Neural progenitor cell (in vitro differentiated cells): ENCODE measurements around the gene AVP. TPM values are rescaled to one million over a fixed set of nuclear protein-coding genes. Genes with fewer than 3 reads are reported as not detected.

ENCODE experiments used
- DNase-seq: peaks from one replicate; pipeline ENCODE4 v3.0.0-alpha.2; 2016; ENCODE audit warnings: low spot score
- H2AFZ ChIP-seq: fragments of 200-600 bp; sonication (generic); replicated peaks from 2 replicates; pipeline ENCODE4 v1.6.1; 2016; ENCODE audit warnings: antibody characterized with exemption
- H3F3A ChIP-seq: fragments of 200-600 bp; sonication (generic); 2 replicates; pipeline ENCODE4 v1.6.1; 2016; ENCODE audit warnings: antibody characterized with exemption, low read depth
- H3K27ac ChIP-seq: fragments of 200-600 bp; sonication (generic); 2 replicates; pipeline ENCODE4 v1.5.1; 2016; ENCODE audit warnings: mild to moderate bottlenecking
- H3K27me3 ChIP-seq: fragments of 200-600 bp; sonication (generic); 2 replicates; pipeline ENCODE4 v1.6.1; 2016; ENCODE audit warnings: mild to moderate bottlenecking, moderate library complexity
- H3K36me3 ChIP-seq: fragments of 200-600 bp; sonication (generic); 2 replicates; pipeline ENCODE4 v1.5.1; 2016
- H3K4me1 ChIP-seq: fragments of 200-600 bp; sonication (generic); 2 replicates; pipeline ENCODE4 v1.6.1; 2016; ENCODE audit warnings: mixed run types
- H3K4me2 ChIP-seq: fragments of 200-600 bp; sonication (generic); 2 replicates; pipeline ENCODE4 v1.6.1; 2016
- H3K4me3 ChIP-seq: fragments of 200-600 bp; sonication (generic); 2 replicates; pipeline ENCODE4 v1.5.1; 2016
- H3K79me2 ChIP-seq: fragments of 200-600 bp; sonication (generic); 2 replicates; pipeline ENCODE4 v1.6.1; 2016; ENCODE audit warnings: low read depth
- H3K9ac ChIP-seq: fragments of 200-600 bp; sonication (generic); 2 replicates; pipeline ENCODE4 v1.6.1; 2016
- H3K9me3 ChIP-seq: fragments of 200-600 bp; sonication (generic); 2 replicates; pipeline ENCODE4 v1.5.1; 2016; ENCODE audit warnings: low read depth
- H4K20me1 ChIP-seq: fragments of 200-600 bp; sonication (generic); 2 replicates; pipeline ENCODE4 v1.6.1; 2016; ENCODE audit warnings: low read depth
- H3K27ac Mint-ChIP-seq: 3 replicates; pipeline ENCODE4 v1.8.0; 2021; ENCODE audit warnings: mixed read lengths
- H3K27me3 Mint-ChIP-seq: 2 replicates; pipeline ENCODE4 v1.8.0; 2022; ENCODE audit warnings: low read depth, mild to moderate bottlenecking, inconsistent platforms, moderate library complexity, mixed read lengths; ENCODE audit not compliant: insufficient read depth
- H3K36me3 Mint-ChIP-seq: 3 replicates; pipeline ENCODE4 v1.8.0; 2021; ENCODE audit warnings: mixed read lengths
- H3K4me1 Mint-ChIP-seq: 3 replicates; pipeline ENCODE4 v1.8.0; 2021; ENCODE audit warnings: mixed read lengths
- H3K4me3 Mint-ChIP-seq: 3 replicates; pipeline ENCODE4 v1.8.0; 2021; ENCODE audit warnings: mild to moderate bottlenecking, moderate library complexity, mixed read lengths
- H3K9me3 Mint-ChIP-seq: 3 replicates; pipeline ENCODE4 v1.8.0; 2020; ENCODE audit warnings: mixed read lengths
- EZH2 ChIP-seq: fragments of 200-600 bp; sonication (generic); IDR thresholded peaks from 2 replicates; pipeline ENCODE4 v1.6.1; 2017; ENCODE audit warnings: antibody characterized with exemption, mild to moderate bottlenecking, moderate library complexity
- EZH2phosphoT487 ChIP-seq: fragments of 200-600 bp; sonication (generic); IDR thresholded peaks from 2 replicates; pipeline ENCODE4 v1.6.1; 2017; ENCODE audit warnings: antibody characterized with exemption
- total RNA-seq: library from RNA; depleted of rRNA; stranded (reverse); fragments of >200 nt; gene quantifications from 2 replicates; pipeline ENCODE4 v1.2.3, GENCODE V29; 2015; ENCODE audit warnings: low replicate concordance
- TF ChIP-seq, protein P1 (sequence below): fragments of 200-600 bp; sonication (generic); IDR thresholded peaks from 2 replicates; pipeline ENCODE4 v1.5.1; 2017; ENCODE audit warnings: antibody characterized with exemption, mild to moderate bottlenecking

Gene AVP
- total RNA-seq, 1 donor from 2014 or later = not detected

DNA sequence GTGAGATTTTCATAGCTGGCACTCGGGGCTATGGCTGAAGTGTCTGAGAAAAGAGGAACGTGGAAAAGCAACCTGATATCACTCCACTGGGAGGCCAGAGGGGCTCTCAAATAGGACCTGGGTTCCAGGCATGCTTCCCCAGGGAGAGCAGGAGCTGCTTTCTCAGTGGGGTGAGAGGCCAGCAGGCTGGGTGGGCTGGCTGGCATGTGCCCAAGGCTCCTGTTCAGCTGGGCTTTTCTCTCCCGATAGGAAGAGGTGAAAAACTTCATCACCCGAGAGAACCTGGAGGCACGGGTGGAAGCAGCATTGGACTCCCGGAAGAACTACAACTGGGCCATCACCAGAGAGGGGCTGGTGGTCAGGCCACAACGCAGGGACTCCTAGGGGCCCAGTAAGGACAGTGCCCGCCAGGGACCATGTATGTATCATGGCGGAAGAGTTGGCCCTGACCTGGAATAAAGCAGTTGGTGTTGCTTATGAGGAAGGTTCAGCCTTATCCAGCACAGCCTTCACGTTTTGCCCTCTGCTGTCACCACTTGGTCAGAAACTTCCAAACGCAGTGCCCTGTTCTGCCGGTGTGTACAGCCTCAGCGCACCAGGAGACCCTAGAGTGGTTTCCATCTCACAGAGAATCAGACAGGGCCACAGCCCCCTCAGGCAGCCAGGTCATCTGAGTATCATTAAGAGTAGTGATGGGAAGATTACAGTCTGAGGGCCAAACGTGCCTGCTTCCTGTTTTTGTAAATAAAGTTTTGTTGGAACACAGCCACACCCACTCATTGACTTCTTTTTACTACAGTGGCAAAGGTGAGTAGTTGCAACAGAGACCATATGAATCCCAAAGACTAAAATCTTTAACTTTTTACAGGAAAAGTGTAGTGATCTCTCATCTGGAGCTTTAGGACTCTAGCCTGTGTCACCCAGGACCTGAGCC is 36.8 kb downstream of the AVP start:
- no peak for DNase-seq
- Histone ChIP-seq H3K4me2 (peak overlapping the region; percentile 91), H3K79me2 (peaks cover 16% of the 10 kb centered on the region), H4K20me1 (peaks cover 14% of the 10 kb centered on the region), H3K27me3 (no peaks in the 10 kb centered on the region), H3K36me3 (peaks cover 7% of the 10 kb centered on the region), H3K9ac (no peak overlapping the region), H3K4me3 (no peak overlapping the region), H3K9me3 (no peaks in the 10 kb centered on the region), H3K4me1 (peaks cover 3% of the 10 kb centered on the region), H3F3A (peaks cover 18% of the 10 kb centered on the region), H3K27ac (no peak overlapping the region), H2AFZ (no peak overlapping the region)
- Mint-ChIP-seq H3K4me1 (peaks cover 11% of the 10 kb centered on the region), H3K27me3 (peaks cover 5% of the 10 kb centered on the region), H3K4me3 (peak overlapping the region; percentile 91), H3K36me3 (peaks cover 17% of the 10 kb centered on the region), H3K9me3 (no peaks in the 10 kb centered on the region), H3K27ac (no peak overlapping the region)
- TF ChIP-seq, protein P1, sequence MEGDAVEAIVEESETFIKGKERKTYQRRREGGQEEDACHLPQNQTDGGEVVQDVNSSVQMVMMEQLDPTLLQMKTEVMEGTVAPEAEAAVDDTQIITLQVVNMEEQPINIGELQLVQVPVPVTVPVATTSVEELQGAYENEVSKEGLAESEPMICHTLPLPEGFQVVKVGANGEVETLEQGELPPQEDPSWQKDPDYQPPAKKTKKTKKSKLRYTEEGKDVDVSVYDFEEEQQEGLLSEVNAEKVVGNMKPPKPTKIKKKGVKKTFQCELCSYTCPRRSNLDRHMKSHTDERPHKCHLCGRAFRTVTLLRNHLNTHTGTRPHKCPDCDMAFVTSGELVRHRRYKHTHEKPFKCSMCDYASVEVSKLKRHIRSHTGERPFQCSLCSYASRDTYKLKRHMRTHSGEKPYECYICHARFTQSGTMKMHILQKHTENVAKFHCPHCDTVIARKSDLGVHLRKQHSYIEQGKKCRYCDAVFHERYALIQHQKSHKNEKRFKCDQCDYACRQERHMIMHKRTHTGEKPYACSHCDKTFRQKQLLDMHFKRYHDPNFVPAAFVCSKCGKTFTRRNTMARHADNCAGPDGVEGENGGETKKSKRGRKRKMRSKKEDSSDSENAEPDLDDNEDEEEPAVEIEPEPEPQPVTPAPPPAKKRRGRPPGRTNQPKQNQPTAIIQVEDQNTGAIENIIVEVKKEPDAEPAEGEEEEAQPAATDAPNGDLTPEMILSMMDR = no peak
- no peak for TF ChIP-seq EZH2
- TF ChIP-seq EZH2phosphoT487 = no peak

DNA sequence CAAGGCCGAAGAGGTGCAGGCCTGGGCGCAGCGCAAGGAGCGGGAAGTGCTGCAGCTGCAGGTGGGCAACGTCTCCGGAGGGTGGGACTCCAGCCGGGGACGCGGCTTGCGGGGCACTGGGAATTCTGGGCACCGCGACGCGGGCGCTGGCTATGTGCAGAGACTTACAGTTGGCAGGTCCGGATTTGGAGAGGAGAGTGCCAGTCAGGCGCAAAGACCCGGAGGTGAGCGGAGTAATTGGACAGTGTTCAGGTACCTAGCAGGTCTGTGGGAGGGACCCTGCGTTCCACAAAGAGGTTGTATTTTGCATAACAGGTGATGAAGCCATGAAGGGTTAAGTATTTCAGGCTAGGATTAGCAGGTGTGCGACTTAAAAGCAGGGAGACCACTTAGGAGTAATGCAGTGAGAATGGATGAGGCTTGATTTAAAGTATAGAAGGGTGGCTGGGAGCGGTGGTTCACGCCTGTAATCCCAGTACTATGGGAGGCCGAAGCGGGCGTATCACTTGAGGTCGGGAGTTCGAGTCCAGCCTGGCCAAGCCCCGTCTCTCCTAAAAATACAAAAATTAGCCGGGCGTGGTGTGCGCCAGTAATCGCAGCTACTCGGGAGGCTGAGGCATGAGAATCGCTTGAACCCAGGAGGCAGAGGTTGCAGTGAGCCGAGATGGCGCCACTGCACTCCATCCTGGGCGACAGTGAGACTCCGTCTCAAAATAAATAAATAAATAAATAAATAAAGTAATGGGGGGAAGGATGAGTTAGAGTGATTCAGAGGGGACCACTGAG is 37.7 kb downstream of the AVP start:
- Histone ChIP-seq H3K36me3 (peaks cover 7% of the 10 kb centered on the region), H3K27me3 (no peaks in the 10 kb centered on the region), H3K9me3 (no peaks in the 10 kb centered on the region), H3F3A (peaks cover 20% of the 10 kb centered on the region), H3K4me1 (peaks cover 3% of the 10 kb centered on the region), H4K20me1 (peaks cover 14% of the 10 kb centered on the region), H2AFZ (peak overlapping the region; percentile 95), H3K9ac (peak overlapping the region; percentile 78), H3K79me2 (peaks cover 16% of the 10 kb centered on the region), H3K27ac (no peak overlapping the region), H3K4me3 (peak overlapping the region; percentile 85), H3K4me2 (peak overlapping the region; percentile 91)
- no peak for DNase-seq
- peaks cover 18% of the 10 kb centered on the region for H3K4me1 Mint-ChIP-seq
- H3K36me3 Mint-ChIP-seq = peaks cover 18% of the 10 kb centered on the region
- no peaks in the 10 kb centered on the region for H3K9me3 Mint-ChIP-seq
- peak overlapping the region; percentile 91 for H3K4me3 Mint-ChIP-seq
- no peak overlapping the region for H3K27ac Mint-ChIP-seq
- H3K27me3 Mint-ChIP-seq = peaks cover 5% of the 10 kb centered on the region
- no peak for TF ChIP-seq EZH2phosphoT487
- TF ChIP-seq EZH2 = no peak
- TF ChIP-seq, protein P1 = no peak

GRCh38 chr20:3045816-3046676 is 38.5 kb downstream of the AVP start, which contains the start of gene MRPS26:
Gene MRPS26 (plus strand): TSS chr20:3046052. CDS start chr20:3046069, 17 bp downstream.
- H3K4me3 Mint-ChIP-seq = peak within 1 kb of the TSS; percentile 91
- H2AFZ ChIP-seq = peak within 1 kb of the TSS; percentile 95
- no peaks in the 10 kb centered on the region for H3K27me3 ChIP-seq
- H3K4me2 ChIP-seq = peak within 1 kb of the TSS; percentile 91
- H3K27ac Mint-ChIP-seq = peak within 1 kb of the TSS; percentile 55
- H3K4me1 ChIP-seq = peaks cover 3% of the 10 kb centered on the region
- peaks cover 7% of the 10 kb centered on the region for H3K36me3 ChIP-seq
- H4K20me1 ChIP-seq = peaks cover 14% of the 10 kb centered on the region
- H3K9ac ChIP-seq = peak within 1 kb of the TSS; percentile 78
- peak within 1 kb of the TSS; percentile 85 for H3K4me3 ChIP-seq
- H3K27ac ChIP-seq = no peak within 1 kb of the TSS
- H3K9me3 Mint-ChIP-seq = no peaks in the 10 kb centered on the region
- H3F3A ChIP-seq = peaks cover 16% of the 10 kb centered on the region
- DNase-seq = peak; percentile 97
- H3K4me1 Mint-ChIP-seq = peaks cover 23% of the 10 kb centered on the region
- peaks cover 22% of the 10 kb centered on the region for H3K36me3 Mint-ChIP-seq
- H3K27me3 Mint-ChIP-seq = peaks cover 5% of the 10 kb centered on the region
- TF ChIP-seq, protein P1 = no peak
- TF ChIP-seq EZH2 = peak; percentile 32
- TF ChIP-seq EZH2phosphoT487 = peak; percentile 39
- peaks cover 16% of the 10 kb centered on the region for H3K79me2 ChIP-seq
- H3K9me3 ChIP-seq = no peaks in the 10 kb centered on the region
